IPS DF 4.7 (cell line): ENCODE measurements around the gene TMEM270.

Source experiments
- DNase-seq: peaks from one replicate; pipeline ENCODE4 v3.0.0-alpha.2; 2013; ENCODE audit warnings: low spot score; ENCODE audit errors: extremely low read depth

The TMEM270 gene

DNA sequence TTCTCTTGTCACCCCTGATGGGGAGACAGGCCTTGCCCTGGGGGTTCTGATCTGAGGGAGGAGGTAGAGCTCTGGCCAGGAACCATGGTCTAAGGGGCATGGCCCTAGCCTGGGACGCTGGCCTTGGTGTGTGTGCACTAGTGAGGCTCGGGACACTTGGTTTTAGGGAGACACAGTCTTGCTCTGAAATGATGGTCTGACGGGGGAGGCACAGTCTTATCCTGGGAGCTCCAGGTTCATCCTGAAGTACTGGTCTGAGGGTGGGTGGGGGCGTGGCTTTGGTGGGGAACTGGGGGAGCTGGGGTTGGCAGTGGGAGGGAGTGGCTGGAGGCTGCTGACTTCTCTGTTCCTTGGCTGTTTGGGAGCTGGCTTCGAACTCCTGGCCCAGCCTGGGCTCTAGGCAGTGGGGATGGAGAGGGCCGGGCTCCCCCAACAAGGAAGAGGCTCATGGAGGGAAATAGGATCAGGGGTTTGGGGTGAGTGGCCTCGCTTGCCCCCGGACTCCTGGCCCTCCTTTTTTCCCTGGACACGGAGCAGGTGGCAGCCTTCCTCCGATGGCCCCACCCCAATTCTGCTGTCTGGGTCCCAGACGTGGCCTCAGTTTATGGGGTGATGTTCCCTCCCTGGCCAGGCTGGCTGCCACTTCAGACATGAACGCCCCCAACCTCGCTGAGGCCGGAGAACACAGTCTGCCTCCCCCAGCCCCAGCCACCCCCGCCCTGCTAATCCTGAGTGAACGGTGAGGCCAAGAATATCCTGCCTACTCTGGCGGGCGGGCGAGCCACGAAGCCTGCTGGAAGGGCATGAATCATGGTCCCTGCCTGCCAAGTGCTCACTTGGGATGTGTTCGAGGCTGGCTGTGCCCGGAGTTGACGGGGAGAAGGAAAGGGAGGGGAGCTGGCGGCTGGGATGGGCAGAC is 43.5 kb downstream of the TMEM270 start:
- DNase-seq, result no peak

DNA sequence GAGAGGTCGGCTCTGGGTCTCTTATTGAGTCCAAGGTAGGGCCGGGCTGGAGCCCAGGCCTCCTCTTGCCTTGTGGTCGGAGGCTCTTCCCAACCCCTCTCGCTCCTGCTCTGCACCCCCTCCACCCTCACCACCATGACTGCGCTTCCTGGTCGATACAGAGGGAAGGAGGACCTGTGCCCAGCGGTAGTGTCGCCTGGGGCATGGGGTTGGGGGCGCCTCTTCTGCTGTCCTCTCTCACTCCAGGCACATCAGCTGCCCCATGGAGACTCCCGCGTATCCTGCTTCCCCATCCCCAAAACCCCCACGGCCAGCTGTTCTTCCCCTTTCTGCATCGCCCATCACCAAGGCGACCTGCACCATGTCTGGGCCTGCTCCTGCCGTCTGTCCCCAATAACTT is 44.4 kb downstream of the TMEM270 start:
- DNase-seq, result no peak

DNA sequence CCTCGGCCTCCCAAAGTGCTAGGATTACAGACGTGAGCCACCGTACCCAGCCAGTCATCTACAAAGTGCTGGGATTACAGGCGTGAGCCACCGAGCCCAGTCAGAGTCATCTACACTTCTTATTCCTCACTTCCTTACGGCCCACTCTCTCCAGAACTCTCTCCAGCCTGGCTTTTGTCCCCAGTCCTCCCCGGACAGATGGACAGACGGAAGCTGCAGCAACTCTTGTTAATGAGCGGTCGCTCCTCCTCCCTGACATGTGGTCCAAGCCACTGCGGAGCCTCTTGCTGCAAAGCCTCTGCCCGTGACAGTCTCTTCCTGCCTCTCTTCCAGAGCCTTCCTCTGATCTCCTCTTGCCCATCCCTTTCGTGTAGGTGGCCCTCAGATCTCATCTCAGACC is 45.9 kb downstream of the TMEM270 start:
- no peak for DNase-seq

DNA sequence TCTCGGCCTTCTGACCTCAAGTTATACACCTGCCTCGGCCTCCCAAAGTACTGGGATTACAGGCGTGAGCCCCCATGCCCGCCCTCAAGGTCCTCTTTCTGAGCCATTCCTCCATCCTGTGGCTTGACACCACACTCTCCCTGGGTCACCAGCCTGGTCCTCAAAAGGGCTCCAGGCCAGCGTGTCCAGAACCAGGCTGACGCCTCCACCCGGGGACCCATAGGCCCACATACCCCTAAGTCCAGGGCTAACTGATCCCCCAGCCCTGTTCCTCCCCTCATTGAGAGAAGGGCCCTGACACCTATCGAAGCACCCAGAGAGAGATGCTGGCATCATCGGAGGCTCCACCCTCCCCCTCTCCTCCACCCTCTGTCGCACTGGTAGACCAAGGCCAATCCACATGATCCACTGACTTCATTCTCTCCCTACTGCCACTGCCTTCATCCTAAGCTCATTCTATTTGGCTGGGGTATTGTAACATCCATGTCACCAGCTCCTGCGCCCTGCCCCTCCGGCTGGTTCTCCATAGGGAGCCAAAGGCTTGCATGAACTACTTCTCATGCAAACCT is 46.7 kb downstream of the TMEM270 start:
- DNase-seq, result no peak

DNA sequence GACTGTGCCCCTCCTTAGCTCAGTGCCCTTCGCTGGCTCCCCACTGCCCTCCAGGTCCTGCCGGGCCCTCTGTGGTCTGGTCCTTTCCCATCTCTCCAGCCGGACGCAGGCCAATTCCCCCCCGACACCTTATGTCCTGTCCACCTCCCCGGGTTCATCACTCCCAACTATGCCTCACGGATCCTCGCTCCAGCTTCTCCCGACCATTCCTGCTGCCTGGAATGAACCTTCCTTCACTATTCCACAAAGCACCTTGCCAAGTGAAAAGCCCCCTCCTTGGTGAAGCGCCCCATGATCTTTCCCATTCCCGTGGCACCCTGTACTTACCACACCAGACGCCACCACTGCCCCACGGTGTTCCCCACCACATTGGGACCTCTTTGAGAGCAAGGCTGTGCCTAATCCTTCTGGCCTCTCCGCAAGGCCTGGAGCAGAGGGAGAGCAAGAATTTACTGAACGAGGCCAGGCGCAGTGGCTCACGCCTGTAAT is 47.2 kb downstream of the TMEM270 start:
- DNase-seq, result no peak

DNA sequence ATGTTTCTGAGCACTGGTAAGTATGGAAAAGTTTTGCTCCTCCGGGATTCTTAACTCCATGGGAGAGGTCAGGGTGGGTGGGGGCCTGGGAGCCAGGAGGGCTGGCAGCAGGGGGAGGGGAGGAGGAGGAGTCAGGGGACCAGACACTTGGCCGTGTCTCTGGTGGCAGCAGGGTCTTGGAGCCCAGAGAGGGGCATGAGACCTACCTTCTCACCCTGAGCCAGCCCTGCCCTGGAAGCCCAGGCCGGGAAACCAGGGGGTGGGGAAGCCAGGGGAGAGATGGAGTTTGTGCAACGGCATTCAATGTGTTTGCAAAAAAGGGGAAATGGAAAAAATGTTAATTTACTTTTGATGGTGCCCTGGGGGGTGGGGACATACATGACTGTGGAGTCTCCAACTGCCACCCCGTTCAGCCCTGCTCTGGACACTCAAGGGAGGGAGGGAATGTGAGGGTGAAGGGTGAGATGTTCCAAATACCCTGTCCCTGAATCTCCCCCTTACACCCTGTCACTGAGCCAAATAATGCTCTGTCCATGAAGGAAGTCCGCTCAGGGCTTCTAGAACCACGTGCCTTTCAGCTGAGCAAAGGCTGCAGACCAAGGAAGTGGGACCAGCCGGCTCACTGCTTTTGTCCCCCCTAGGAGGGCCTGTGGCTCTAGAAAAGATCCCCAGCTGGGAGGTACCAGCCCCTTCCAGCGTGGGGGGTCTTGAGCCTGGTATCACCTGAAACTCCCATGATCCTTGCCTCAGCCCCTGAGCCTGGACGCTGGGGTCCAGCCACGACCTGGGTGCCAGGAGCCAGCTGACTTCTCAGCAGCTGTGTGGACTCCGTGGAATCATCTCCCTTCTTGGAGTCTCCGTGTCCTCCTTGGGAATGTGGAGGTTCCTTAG is 48.3 kb downstream of the TMEM270 start:
- DNase-seq, result no peak

DNA sequence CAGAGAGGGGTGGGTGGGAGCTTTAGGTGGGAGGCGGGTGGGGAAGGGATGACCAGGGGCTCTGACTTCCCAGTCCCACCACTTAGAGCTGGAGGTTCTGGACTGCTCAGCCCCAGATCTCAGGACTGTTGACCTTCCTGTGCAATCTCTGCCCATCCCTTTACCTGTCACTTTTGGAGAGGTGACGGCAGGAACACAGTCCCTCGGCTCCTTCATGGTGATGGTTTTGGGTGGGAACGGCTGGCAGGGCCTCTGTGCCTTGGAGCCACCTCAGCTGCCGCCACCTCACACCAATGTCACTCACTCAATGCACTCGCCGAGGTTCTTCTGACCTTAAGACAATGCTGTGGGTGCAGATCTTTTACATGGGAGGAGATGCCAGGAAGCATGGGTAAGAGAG is 49.0 kb downstream of the TMEM270 start:
- DNase-seq, result no peak

DNA sequence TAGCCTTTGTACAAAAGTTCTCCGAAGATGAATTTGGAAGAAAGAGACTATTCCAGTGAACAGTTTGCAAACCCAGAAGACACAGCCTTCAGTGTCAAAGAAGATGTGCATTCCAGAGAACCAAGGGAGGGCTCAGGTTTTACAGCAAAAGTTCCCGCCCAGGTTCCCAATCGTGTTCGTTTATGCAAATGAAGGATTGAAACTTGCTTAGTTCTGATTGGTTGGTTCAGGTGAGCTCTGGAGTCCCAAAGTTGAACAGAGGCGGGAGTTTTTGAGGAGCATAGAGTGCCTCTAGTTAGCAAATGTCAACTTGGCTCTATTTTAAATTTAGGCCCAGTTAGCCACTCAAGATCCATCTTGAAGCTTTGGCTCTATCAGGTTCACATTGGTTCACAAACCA is 51.3 kb downstream of the TMEM270 start:
- no peak for DNase-seq
